H1 (cell line): ENCODE results near the gene SLC7A11. TPM values are rescaled to one million over a fixed set of nuclear protein-coding genes. Genes with fewer than 3 reads are reported as not detected.

ENCODE experiments used
- CTCF ChIA-PET: fragments of 300-600 bp; sonication (Branson Sonifier 250); formaldehyde crosslinking; loops from one replicate; lab custom pipeline; 2021; ENCODE audit not compliant: partially characterized antibody; lab: Charles Lee
- POLR2A ChIA-PET: fragments of 300-600 bp; sonication (Branson Sonifier 250); formaldehyde crosslinking; loops from one replicate; lab custom pipeline; 2021; ENCODE audit warnings: inconsistent platforms; ENCODE audit not compliant: partially characterized antibody; lab: Charles Lee
- DNase-seq, 2 experiments: peaks; one replicate each; pipeline versions ENCODE4 v3.0.0 to v3.0.0-alpha.2; 2010 to 2022; ENCODE audit warnings: low spot score in 2 of 2, low read depth in 1 of 2, mixed read lengths in 1 of 2
- FAIRE-seq: peaks from 2 replicates; lab custom pipeline; 2011; peaks lifted over from hg19 to GRCh38; lab: Jason Lieb, UNC
- H2AFZ ChIP-seq: 2 replicates; pipeline ENCODE4 v1.8.1; 2012; ENCODE audit warnings: low read length, inconsistent platforms
- H2AK5ac ChIP-seq: 2 replicates; pipeline ENCODE4 v1.6.1; 2013; ENCODE audit warnings: low read depth, low read length
- H2BK120ac ChIP-seq: replicated peaks from 2 replicates; pipeline ENCODE3; 2013; ENCODE audit warnings: low read depth, low read length, inconsistent platforms
- H2BK12ac ChIP-seq: 2 replicates; pipeline ENCODE4 v1.6.1; 2013; ENCODE audit warnings: low read depth, low read length
- H2BK15ac ChIP-seq: 2 replicates; pipeline ENCODE4 v1.6.1; 2013; ENCODE audit warnings: low read length
- H2BK20ac ChIP-seq: 2 replicates; pipeline ENCODE4 v1.6.1; 2013; ENCODE audit warnings: low read length
- H2BK5ac ChIP-seq: 2 replicates; pipeline ENCODE4 v1.6.1; 2013; ENCODE audit warnings: low read depth, low read length
- H3K14ac ChIP-seq: 2 replicates; pipeline ENCODE4 v1.6.1; 2013; ENCODE audit warnings: inconsistent platforms; ENCODE audit not compliant: insufficient read length
- H3K18ac ChIP-seq: 2 replicates; pipeline ENCODE4 v1.6.1; 2013; ENCODE audit warnings: low read length; ENCODE audit errors: extremely low read depth
- H3K23ac ChIP-seq: 2 replicates; pipeline ENCODE4 v1.6.1; 2013; ENCODE audit warnings: inconsistent platforms; ENCODE audit not compliant: insufficient read length
- H3K23me2 ChIP-seq: 2 replicates; pipeline ENCODE4 v1.6.1; 2013; ENCODE audit warnings: low read depth, low read length
- H3K27ac ChIP-seq: 2 replicates; pipeline ENCODE4 v1.6.1; 2011; ENCODE audit warnings: low read depth, low read length, inconsistent platforms
- H3K27me3 ChIP-seq, 4 experiments: replicated peaks in 1 of 4; 1 replicate in 1 of 4; 2 replicates in 3 of 4; pipeline versions ENCODE4 v1.6.1 to v1.8.1; 2011 to 2013; ENCODE audit warnings: low read length in 3 of 4, mild to moderate bottlenecking in 3 of 4, inconsistent platforms in 2 of 4, mixed read lengths in 2 of 4, moderate library complexity in 1 of 4; ENCODE audit not compliant: control insufficient read depth in 3 of 4, insufficient read depth in 3 of 4; ENCODE audit errors: extremely low read depth in 1 of 4
- H3K36me3 ChIP-seq, 4 experiments: 2 replicates each; pipeline versions ENCODE4 v1.6.1 to v1.8.1; 2011 to 2013; ENCODE audit warnings: mild to moderate bottlenecking in 4 of 4, low read length in 3 of 4, moderate library complexity in 2 of 4, control low read depth in 1 of 4, inconsistent platforms in 1 of 4; ENCODE audit not compliant: insufficient read depth in 4 of 4, control insufficient read depth in 2 of 4
- H3K4ac ChIP-seq: replicated peaks from 2 replicates; pipeline ENCODE3; 2013; ENCODE audit warnings: low read length, low read depth, mixed read lengths, inconsistent platforms; ENCODE audit not compliant: insufficient read length
- H3K4me1 ChIP-seq, 4 experiments: replicated peaks in 1 of 4; 1 replicate in 1 of 4; 2 replicates in 3 of 4; pipeline versions ENCODE4 v1.6.1 to v1.8.1; 2011 to 2013; ENCODE audit warnings: low read length in 3 of 4, inconsistent platforms in 2 of 4, mixed read lengths in 1 of 4; ENCODE audit not compliant: insufficient read depth in 4 of 4, control insufficient read depth in 3 of 4
- H3K4me2 ChIP-seq, 2 experiments: 2 replicates each; pipeline versions ENCODE4 v1.6.1 to v1.8.1; 2011 to 2013; ENCODE audit warnings: low read depth in 2 of 2, low read length in 2 of 2, control low read depth in 1 of 2, inconsistent platforms in 1 of 2, mild to moderate bottlenecking in 1 of 2; ENCODE audit not compliant: insufficient read depth in 1 of 2
- H3K4me3 ChIP-seq, 4 experiments: fragments of 200-600, 300-600 bp in 1 of 4; sonication (generic), shearing (Covaris generic), sonication (Bioruptor Twin) in 1 of 4; 2 replicates each; pipeline versions ENCODE4 v1.5.1 to v1.8.1; 2011 to 2016; ENCODE audit warnings: low read length in 4 of 4, low read depth in 3 of 4, control low read depth in 2 of 4, inconsistent platforms in 2 of 4, mild to moderate bottlenecking in 2 of 4, mixed read lengths in 1 of 4, moderate library complexity in 1 of 4; ENCODE audit not compliant: insufficient read depth in 2 of 4; ENCODE audit errors: extremely low read depth in 1 of 4
- H3K56ac ChIP-seq: replicated peaks from 2 replicates; pipeline ENCODE3; 2013; ENCODE audit warnings: low read depth, mild to moderate bottlenecking, mixed read lengths, low read length, inconsistent platforms; ENCODE audit not compliant: insufficient read length
- H3K79me1 ChIP-seq: 2 replicates; pipeline ENCODE4 v1.6.1; 2013; ENCODE audit warnings: low read depth, low read length, control low read depth
- H3K79me2 ChIP-seq, 2 experiments: 2 replicates each; pipeline versions ENCODE4 v1.6.1 to v1.8.1; 2012 to 2013; ENCODE audit warnings: low read length in 2 of 2, mild to moderate bottlenecking in 2 of 2, inconsistent platforms in 1 of 2; ENCODE audit not compliant: insufficient read depth in 2 of 2, control insufficient read depth in 1 of 2
- H3K9ac ChIP-seq, 4 experiments: replicated peaks in 1 of 4; 1 replicate in 1 of 4; 2 replicates in 3 of 4; pipeline versions ENCODE4 v1.6.1 to v1.8.1; 2011 to 2013; ENCODE audit warnings: low read depth in 3 of 4, low read length in 3 of 4, control low read depth in 2 of 4, mild to moderate bottlenecking in 2 of 4, moderate library complexity in 2 of 4, inconsistent platforms in 1 of 4; ENCODE audit errors: extremely low read depth in 1 of 4
- H3K9me3 ChIP-seq, 2 experiments: 2 replicates each; pipeline versions ENCODE4 v1.6.1 to v1.8.1; 2012 to 2013; ENCODE audit warnings: mild to moderate bottlenecking in 2 of 2, moderate library complexity in 2 of 2, control low read depth in 1 of 2, inconsistent platforms in 1 of 2, low read depth in 1 of 2, low read length in 1 of 2, mixed read lengths in 1 of 2; ENCODE audit not compliant: insufficient read depth in 2 of 2
- H4K20me1 ChIP-seq, 2 experiments: replicated peaks in 1 of 2; 2 replicates each; pipeline versions ENCODE3 to v1.8.1; 2011 to 2013; ENCODE audit warnings: inconsistent platforms in 2 of 2, low read length in 2 of 2, mild to moderate bottlenecking in 1 of 2; ENCODE audit not compliant: insufficient read depth in 2 of 2, control insufficient read depth in 1 of 2
- H4K5ac ChIP-seq: 2 replicates; pipeline ENCODE4 v1.6.1; 2013; ENCODE audit warnings: low read length, low read depth, mixed read lengths, inconsistent platforms; ENCODE audit not compliant: insufficient read length
- H4K8ac ChIP-seq: 2 replicates; pipeline ENCODE4 v1.8.0; 2013; ENCODE audit warnings: mild to moderate bottlenecking, moderate library complexity, low read length, inconsistent platforms; ENCODE audit not compliant: insufficient read depth; ENCODE audit errors: extremely low read depth
- H4K91ac ChIP-seq: replicated peaks from 2 replicates; pipeline ENCODE3; 2013; ENCODE audit warnings: low read length, mixed read lengths, inconsistent platforms; ENCODE audit not compliant: insufficient read length
- ATF3 ChIP-seq: IDR thresholded peaks from 2 replicates; pipeline ENCODE4 v1.6.1; 2011; ENCODE audit warnings: low read depth, mild to moderate bottlenecking, low read length; ENCODE audit not compliant: insufficient read depth
- NANOG ChIP-seq: IDR thresholded peaks from 2 replicates; pipeline ENCODE4 v1.6.1; 2011; ENCODE audit warnings: low read length, low read depth, mild to moderate bottlenecking, inconsistent platforms; ENCODE audit not compliant: insufficient read depth, poor library complexity, severe bottlenecking
- TEAD4 ChIP-seq: IDR thresholded peaks from 2 replicates; pipeline ENCODE4 v1.6.1; 2012; ENCODE audit warnings: low read depth, low read length, inconsistent platforms, mixed read lengths
- WGBS, 2 experiments: shearing (Covaris generic) in 1 of 2; methylation state at CpG; one replicate each; pipeline versions ENCODE4 v1.1.6 to v1.1.7; 2013 to 2015; ENCODE audit warnings: low lambda C conversion rate in 2 of 2, mixed read lengths in 2 of 2, inconsistent platforms in 1 of 2, low coverage in 1 of 2, missing lambda C conversion rate in 1 of 2; ENCODE audit not compliant: insufficient replicate concordance in 2 of 2, insufficient coverage in 1 of 2, insufficient read length in 1 of 2; ENCODE audit errors: extremely low coverage in 1 of 2, missing lambda C conversion rate in 1 of 2; 5-methylcytosine and 5-hydroxymethylcytosine counted together
- polyA plus RNA-seq, 7 experiments: library from polyadenylated mRNA; depleted of rRNA in 3 of 7; stranded (reverse) in 5 of 7; unstranded in 2 of 7; fragments of >200 nt in 5 of 7; fragments of 200-250 nt in 2 of 7; gene quantifications; 1 replicate in 5 of 7; 2 replicates in 1 of 7; 4 replicates in 1 of 7; pipeline versions ENCODE4 v1.2.1 to v1.2.3, GENCODE V29; 2011 to 2013; ENCODE audit warnings: missing spikeins in 2 of 7, mixed read lengths in 2 of 7
- total RNA-seq: library from RNA; stranded (reverse); fragmentation: NEBNext Ultra II Directional; extraction: Animal tissue kit (Norgen Biotek cat#: 25700); gene quantifications from 2 replicates; pipeline ENCODE4 v1.2.1, GENCODE V29; 2021

The SLC7A11 gene
- total and polyA plus RNA-seq, 2 of the 8 experiments (the other 6 are each of a cell fraction or from before 2014, with no cell fraction given): 6.6 to 17.0 TPM

GRCh38 chr4:138135610-138136009, 106.5 kb downstream of the SLC7A11 start:
- Histone ChIP-seq H2BK5ac (no peak overlapping the region), H3K4me2 (no peak overlapping the region), H3K4me1 (no peaks in the 10 kb centered on the region), H3K4ac (no peak overlapping the region), H3K9me3 (no peaks in the 10 kb centered on the region), H4K8ac (no peak overlapping the region), H4K20me1 (no peaks in the 10 kb centered on the region), H3K27me3 (no peaks in the 10 kb centered on the region), H2AFZ (no peak overlapping the region), H3K18ac (no peak overlapping the region), H3K56ac (no peak overlapping the region), H2BK15ac (no peak overlapping the region), H3K14ac (no peak overlapping the region), H2BK12ac (no peak overlapping the region; the same call in 1 of the 2 replicates), H3K4me3 (no peak overlapping the region), H2BK20ac (no peak overlapping the region), H2BK120ac (no peak overlapping the region), H3K36me3 (no peaks in the 10 kb centered on the region), H3K23ac (no peak overlapping the region), H3K9ac (no peak overlapping the region), H3K23me2 (no peaks in the 10 kb centered on the region), H2AK5ac (no peak overlapping the region), H3K79me2 (no peaks in the 10 kb centered on the region), H4K91ac (no peak overlapping the region), H4K5ac (no peak overlapping the region), H3K27ac (no peak overlapping the region), H3K79me1 (no peaks in the 10 kb centered on the region)
- ChIA-PET POLR2A (no interaction called here), CTCF (no interaction called here)
- DNase-seq (no peak), FAIRE-seq (no peak)
- no peak for TF ChIP-seq NANOG
- no peak for TF ChIP-seq TEAD4
- TF ChIP-seq ATF3: no peak
- WGBS, 2 experiments: 86% methylated on average over 2 of the region's 2 CpGs; no CpG with 5 or more reads in 1 of the 2 experiments
